Activated T-cell treated with anti-CD3 and anti-CD28 coated beads for 4 hours (primary cell): ENCODE measurements around the gene UBAC2.

Experiments
- DNase-seq: peaks from one replicate; pipeline ENCODE4 v3.0.0-alpha.2; 2020

Gene UBAC2

DNA sequence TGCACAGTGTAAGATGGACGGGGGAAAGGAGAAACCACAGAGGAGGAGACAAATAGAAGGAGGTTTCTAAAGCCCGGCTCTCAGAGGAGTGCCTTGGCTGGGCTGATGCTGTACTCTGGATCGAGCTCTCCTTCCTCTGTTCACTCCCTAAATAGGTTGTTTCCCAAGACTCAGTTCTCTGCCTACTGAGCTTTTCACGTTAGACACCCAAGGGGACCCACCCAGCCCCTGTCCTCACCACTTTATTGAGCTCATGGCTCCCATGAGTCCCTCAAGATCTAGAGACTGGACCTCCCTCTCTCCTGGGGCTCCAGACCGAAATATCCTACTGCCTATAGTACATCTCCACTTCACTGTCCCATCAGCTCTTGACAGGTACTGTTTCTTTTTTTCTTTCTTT is 144.7 kb downstream of the UBAC2 start:
- DNase-seq = no peak

DNA sequence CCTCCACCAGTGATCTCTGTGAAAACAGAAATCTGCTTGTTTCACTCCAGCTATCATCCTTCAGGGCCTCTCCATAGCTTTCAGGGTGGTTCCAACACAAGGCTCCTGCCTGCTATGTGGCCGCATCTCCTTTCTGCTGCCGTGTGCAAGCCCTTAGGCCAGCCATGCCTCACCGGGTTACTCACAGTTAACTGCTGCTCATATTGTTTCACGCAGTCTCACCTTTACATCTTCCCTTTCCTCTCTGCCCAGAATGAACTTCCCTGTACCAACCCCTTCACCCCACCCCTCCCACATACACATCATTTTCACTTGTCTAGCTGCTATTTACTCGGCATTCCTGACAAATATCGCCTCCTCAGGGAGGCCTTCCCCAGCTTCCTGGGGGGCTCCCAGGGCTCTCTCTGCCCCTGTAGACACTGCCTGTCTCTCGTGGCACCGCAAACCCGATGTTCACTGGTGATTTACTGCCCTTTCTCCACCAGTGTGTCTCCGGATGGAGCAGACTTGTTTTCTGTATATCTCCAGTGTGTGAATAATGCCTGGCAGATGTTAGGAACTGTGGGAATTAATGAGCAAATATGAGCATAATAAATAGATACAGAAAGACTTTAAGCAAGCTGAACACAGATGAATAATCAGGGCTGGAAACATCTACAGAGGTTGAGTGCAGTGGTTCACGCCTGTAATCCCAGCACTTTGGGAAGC is 145.8 kb downstream of the UBAC2 start:
- DNase-seq = no peak

DNA sequence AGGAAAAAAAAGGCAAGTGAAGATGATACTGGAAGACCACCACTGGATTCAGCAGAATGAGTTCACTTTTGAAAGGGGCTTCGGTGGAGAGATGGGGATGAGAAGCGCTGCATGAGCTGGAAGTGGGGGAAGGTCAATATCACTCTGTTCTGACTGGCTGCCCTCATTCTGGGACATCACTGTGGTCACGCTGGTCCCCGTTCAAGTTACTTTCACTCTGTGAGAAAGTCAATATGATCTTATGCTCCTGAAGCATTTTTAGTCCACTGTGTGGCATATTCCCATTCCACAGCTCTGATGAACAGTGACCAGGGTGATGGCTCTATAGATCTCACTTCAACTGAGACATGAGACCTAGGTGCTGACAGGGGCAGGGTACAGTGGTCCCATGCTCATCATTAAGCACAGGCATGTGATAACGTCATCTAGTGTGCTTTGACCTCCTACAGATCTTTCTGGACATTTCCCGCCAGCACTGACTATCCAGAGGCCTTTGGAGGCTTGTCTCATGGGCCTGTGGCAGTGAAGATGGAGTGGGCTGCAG is 146.8 kb downstream of the UBAC2 start:
- no peak for DNase-seq

DNA sequence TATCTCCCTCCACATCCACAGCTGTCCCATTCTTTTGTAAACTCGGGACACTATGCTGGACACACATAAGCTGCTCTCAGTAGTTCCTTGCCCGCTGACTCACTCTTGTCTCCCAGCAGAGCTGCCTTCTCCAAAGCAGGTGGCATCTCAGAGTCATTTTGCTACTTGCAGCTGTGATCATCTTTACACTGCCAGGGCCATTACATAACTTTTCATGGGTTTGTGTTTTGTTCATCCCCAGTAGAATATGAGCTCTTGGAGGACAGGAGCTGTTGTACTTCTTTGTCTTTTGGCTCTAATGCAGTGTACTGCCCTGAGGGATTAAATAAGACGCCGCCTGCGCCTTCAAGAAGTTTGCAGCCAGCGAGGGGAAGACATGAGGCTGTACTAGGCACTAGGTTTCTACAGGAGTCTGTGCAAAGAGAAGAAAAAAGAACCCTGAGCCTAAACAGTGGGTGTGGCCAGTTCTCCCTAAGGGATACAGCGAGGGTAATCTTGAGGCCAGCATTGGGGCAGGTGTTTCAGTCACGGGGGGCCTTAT is 147.3 kb downstream of the UBAC2 start:
- DNase-seq = no peak

DNA sequence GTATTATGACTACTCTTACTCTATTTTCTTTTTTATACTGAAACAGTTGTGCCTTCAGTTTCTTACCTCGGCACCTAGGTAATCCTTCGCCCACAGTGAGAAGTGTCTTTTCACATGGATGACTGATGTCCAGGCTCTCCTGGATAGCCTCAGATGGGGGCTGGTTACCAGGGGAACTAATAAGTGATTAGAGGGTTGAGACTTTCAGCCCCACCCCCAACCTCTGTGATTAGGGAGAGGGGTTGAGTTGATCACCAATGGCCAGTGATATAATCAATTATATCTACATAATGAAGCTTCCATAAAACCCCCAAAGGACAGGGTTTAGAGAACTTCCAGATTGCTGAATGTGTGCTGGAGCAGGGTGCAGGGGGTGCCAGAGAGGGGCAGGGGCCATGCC is 149.5 kb downstream of the UBAC2 start:
- no peak for DNase-seq

DNA sequence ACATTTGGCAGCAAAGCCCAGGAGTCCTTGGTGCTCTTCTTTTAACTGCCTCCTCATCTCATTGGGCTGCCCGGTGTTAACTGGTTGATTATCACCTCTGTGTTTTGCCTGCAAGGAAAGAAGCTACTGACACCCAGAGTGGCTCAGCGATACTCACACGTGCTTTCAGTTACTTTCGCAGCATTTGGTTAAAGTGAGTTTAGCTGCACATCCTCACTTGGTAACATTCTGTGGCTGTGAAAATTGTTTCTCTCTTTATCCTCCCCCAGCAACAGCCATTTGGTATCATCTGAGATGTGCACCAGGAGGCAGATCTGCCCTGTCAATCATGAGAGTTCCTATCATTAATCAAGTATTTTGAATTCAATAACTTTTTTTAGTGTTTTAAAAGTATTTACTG is 151.1 kb downstream of the UBAC2 start:
- no peak for DNase-seq

DNA sequence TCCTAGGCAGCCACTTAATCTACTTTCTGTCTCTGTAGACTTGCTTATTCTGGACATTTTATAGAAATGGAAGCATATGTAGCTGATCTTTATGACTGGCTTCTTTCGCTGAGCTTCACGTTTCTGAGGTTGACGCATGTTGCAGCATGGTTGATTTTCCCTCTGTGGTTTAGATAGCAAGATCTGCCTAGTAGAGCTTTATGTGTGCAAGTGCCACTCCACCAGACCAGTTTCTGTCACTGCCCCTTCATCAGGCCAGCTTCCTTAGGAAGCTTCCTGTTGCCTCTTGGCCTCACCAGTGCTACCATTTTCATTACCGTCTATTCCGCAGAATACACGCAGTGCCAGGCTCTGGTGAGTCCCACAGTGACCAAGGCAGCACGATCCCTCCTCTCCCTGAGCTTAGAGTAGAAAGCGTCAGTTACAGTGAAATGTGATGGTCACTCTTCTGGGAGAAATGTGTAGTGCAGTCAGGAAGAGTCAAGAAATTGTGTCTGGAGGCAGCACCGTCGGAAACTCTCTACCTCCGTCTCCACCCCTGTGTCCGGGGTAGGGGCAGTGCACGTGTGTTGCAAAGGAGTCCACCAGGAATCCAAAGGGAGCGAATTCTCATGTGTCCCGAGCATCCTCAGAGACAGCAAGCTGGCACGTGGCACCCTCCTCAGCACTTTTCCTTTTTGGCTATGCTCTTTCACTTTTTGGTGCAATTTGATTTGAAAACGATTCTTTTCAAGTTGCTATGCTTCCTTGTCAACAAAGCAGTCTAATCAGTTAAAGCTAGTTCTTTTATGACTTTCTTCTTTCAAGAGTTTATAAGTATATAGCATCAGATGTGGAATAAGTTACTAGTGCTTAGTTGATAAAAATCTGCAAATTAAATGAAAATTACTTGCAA is 151.9 kb downstream of the UBAC2 start:
- no peak for DNase-seq

DNA sequence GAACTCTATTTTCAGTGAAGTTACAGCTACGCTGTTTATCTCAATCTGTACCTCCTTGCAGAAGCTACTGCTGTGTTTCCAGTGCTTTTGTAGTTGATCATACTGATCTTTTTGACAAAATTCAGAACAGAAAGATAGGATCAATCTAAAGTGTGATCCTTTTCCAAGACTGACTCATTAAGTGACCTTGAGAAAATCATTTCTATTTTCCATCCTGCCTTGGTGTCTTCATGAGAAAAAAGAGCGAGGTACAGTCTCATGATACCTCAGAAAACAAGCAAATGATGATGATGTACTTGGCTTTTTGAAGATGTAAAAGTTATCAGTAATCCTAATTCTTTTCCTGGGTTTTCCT is 152.6 kb downstream of the UBAC2 start:
- no peak for DNase-seq

DNA sequence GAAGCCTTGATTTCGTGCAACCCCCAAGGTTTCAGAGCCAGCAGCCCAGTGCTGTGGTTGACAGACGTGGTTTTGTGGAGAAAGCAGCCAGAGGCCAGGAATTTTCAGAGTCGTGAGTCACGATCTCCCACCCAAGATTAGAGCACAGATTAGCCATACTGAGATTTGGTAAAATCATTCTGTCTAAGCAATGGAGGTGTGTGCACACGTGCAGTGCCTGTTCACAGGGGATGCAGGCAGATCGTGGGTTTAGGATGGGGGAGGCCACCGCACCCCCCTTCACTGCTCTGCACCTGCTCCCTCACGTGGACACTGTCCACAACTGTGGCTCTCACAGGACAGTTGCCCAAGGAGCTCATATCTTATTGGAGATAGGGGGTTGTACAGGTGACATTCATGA is 153.2 kb downstream of the UBAC2 start:
- DNase-seq = no peak

DNA sequence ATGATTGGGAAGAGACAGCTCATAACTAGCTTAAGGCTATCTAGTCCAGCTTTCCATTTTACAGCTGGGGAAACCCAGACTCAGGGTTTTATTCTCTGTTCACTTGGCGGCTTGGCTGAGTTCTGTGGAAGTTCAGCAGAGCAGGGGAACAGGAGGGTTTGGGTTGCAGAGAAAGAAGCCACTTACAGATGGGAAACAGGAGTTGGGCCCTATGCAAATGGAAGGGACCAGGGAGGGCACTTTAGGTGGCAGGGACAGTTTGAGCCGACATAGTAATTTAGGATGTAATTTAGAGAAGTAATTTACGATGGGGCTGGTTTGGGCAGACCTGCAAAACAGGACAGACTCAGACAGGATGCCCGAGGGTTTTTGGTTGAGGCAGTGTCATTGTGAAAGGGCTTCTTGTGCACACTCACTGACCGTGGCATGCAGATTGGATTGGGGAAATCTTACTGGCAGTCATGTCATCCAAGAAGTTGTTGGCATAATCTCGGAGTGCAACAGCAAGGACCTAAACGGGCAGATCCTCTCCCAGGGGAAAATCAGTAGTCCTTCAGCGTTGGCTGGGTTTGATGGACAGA is 153.8 kb downstream of the UBAC2 start:
- DNase-seq = no peak

DNA sequence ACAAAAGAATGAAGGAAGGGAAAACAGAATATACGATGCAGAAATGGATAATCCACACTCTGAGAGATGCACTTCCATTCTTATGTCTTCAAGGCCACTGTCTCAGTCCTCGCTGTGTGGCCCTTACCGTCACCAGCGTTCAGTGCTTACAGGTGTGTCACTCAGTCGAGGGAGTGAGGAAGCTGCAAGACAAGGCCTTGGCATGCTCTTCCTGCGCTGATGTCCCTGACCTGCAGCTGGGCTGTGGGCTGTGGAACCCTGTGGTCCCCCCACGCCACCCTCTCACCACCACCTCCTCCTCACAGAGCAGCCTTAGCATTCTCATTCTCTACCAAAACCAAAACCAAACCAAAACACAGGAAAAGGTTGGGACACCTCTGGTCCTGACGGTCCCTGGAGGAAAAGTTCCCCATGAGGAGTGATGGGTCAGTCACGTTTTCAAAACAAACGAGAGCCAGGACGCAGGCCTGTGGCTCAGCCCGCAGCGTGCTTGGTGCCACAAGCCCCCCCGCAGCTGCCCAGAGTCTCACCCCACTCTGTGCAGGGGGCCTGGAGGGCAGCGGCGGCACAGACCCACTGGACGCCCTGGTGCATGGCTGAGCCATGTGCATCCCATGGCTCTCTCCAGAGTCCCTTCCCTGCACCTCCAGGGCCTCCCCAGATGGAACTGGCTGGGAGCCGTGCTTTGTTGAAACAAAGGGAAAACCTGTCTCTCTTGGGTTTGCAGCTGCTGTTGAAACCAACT is 154.8 kb downstream of the UBAC2 start:
- DNase-seq = no peak

DNA sequence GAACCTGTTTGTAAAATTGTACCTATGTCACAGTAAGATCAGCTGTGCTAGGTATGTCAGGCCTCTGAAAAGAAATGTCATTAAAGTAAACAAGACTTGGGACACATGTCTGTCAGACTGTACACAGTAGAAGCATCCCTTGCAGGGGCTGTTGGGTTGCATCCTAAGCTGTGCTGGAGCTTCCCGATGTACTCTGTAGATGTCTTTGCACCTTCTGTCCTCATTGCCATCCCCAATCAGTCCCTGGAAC is 155.3 kb downstream of the UBAC2 start:
- no peak for DNase-seq

DNA sequence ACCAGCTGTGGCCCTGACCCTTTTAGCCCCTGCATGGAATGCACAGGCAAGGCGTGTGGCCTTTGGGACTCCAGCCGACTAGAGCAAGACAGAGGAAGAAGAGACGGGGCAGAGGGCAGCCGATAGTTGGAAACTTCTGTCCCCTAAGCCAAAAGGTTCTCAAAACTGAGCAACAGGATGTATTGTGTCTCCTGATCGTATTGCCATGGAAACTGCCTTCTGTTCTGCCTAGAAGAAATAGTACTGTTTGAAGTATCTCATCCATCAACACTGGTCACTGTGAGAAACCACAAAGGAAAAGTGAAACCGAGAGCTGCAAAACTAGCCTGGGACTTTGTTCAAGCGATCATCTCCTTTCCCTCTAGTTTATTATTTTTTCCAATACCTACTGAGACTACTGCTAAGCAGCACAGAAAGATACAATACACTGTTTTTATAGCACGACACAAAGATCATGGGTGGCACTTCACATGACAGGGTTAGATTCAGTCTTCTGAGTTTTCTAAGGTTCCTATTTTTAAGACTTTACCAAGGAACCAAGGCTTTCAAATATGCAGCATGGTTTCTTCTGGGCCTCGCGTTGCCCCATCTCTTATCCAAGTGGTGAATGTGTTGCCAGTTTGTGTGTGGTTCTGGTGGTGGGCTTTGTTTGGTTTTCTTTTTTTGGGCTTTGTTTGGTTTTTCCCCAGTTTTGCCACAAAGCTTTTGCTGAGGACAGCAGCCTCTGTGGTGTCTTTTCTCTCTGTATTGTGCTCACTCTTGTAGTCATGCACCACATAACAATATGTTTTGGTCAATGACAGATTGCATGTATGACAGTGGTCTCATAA is 155.8 kb downstream of the UBAC2 start:
- no peak for DNase-seq

DNA sequence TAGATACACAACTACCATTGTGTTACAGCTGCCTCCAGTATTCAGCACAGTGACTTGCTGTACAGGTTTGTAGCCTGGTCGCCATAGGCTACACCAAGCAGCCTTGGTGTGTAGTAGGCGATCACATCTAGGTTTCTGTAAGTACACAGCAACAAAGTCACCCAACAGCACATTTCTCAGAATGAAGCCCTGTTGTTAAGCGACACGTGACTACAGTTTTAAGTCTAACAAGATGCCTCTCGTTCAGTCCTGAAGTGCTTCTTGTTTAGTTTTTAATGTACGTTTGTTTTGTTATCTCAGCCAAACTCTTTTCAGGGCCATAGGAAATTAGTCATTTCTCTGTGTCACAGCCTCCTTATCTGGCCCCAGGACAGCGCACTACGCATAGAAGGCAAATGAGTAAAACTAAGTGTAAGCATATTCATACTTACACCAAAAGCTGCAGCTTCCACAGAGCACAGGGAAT is 156.5 kb downstream of the UBAC2 start:
- DNase-seq = no peak

DNA sequence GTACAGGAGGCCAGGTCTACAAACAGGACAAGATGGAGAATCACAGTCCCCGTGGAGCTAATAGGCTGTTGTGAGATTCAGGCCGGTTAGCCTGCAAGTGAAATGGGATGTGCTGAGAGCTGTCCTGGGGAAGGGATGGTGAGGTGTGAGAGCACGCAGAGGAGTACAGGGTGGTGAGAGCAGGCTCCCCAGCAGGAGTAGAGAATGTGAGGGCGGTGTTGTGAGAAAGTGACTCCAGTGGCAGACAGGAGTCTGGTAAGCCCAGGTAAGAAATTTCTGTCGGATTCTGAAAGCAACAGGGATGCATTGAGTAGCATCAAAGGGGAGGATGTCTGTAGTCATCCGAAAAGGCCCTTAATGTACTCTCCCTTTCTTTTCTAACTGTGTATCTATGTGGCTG is 157.3 kb downstream of the UBAC2 start:
- no peak for DNase-seq

DNA sequence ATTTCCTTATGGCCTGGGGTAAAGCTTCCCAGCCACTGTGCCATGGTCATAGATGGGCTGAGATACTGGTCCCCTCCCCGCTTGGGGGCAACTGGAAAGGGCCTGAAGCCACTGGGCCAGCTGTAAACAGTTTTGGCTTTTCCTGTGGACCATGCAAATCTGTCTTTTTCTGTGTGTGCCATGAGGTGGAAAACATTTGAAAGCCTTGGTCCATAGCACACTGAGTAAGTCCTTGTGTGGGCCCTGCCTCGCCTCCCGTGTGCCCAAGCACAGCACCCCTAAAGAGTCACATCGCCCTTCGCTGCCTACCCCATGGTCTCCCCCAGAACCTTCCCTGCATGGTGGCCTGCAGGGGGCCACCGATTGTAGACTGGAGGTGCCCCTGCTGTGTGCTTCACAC is 158.9 kb downstream of the UBAC2 start:
- DNase-seq = no peak

DNA sequence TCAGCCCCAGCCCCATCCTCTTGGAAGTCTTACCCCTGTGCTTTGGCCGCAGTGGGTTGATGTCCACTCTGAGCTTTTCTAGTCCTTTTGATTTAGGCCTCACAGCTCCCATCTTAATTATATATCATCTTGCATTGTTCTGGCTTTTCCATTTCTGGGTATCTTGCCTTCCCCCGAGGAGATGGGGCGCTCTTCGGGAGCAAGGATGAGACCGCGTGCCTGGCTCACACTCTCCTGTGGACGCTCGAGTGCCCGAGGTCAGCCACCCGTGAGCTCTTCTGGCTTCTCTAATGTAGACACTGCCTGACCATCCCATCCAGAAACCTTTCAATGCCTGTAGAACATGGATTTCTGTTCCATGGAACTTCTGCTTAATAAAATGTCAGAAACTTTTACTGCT is 160.0 kb downstream of the UBAC2 start:
- no peak for DNase-seq

DNA sequence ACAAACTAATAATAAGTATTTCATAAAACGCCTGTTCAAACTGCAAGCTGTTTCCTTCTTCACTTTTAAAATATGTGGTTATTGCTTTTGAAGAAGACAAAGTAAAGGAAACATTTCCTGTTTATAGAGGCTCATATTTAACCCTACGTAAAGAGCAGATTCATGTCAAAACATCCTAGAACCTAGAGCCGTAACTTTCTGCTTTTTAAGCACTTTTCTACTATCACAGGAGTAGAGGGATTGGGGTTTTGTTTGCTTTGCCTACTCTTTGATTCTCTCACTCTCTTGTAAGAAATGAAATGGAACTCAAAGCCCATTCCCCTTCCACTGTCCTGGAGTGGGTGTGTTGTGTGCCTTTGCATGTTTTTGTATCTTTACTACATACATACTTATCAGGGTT is 160.5 kb downstream of the UBAC2 start:
- DNase-seq = no peak

DNA sequence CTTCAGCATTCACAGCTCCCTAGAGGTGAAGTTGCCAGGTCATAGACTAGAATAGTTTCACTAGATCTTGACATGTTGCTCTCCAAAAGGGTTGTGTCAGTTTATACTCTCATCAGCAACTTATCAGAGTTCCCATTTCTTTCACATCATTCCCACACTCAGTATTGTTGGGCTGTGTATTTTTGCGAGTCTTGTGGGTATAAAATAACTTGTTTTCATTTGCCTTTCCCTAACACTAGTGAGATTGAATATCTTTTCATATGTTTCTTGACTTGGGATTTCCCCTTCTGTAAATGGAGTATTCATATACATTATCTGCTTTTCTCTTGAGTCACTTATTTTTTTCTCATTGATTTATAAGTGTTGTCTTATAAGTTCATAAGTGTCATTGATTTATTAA is 161.7 kb downstream of the UBAC2 start:
- no peak for DNase-seq

DNA sequence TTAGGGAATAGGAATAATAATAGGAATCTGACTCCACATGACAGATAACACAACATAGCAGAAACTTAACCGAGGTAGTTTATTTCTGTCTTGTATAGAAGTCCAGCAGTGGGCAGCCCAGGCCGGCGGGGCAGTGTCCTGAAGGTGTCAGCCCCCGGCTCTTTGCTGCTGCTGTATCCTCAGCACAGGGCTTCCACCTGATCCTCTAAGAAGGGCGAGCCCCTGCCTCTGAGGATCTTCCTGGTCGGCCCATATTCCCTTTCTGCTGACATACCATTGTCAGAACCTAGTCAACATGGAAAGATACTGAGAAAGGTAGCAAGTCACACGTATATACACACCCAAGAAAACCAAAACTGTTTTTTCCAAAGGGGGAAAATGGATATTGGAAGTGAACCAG is 162.7 kb downstream of the UBAC2 start:
- DNase-seq = no peak

DNA sequence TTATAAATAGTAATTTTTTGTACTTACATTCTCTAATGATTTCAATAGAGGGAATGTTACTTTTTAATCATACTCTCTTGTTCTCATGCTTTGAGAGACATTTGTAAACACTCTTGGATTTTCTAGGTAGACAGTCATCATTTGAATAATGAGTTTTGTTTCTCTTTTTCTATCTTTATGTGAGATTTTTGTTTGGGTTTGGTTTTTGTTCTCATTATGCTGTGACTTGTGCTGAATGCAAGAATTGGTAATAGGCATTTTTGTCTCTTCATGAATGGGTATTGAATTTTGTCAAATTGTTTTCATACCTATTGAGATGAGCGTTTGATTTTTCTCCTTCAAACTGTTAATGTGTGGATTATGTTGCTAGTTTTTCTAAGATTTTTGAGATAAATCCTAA is 163.3 kb downstream of the UBAC2 start:
- no peak for DNase-seq
